Superior temporal gyrus (tissue), 1 donor: ENCODE measurements around the gene RAB18.
"Not testable (repeated sequence)": the region's sequence is repeated elsewhere in the genome, so short reads cannot be mapped to it uniquely, and the experiment has no call there.

Experiments
- DNase-seq: peaks from one replicate; pipeline ENCODE4 v3.0.0-alpha.2; 2016; ENCODE audit errors: extremely low spot score

The RAB18 gene

GRCh38 chr10:27504808-27505460 lies 830 bp downstream of the RAB18 start:
- DNase-seq: no peak

- not testable (repeated sequence) for DNase-seq
These were observed 1.4 kb downstream of the RAB18 start for GRCh38 chr10:27505537-27505936.

- no peak for DNase-seq
These were observed 2.2 kb downstream of the RAB18 start for GRCh38 chr10:27506280-27506679.

GRCh38 chr10:27512548-27512947 lies 8.4 kb downstream of the RAB18 start:
- DNase-seq: no peak

- no peak for DNase-seq
These were observed 9.5 kb downstream of the RAB18 start for GRCh38 chr10:27513451-27514191.

DNA sequence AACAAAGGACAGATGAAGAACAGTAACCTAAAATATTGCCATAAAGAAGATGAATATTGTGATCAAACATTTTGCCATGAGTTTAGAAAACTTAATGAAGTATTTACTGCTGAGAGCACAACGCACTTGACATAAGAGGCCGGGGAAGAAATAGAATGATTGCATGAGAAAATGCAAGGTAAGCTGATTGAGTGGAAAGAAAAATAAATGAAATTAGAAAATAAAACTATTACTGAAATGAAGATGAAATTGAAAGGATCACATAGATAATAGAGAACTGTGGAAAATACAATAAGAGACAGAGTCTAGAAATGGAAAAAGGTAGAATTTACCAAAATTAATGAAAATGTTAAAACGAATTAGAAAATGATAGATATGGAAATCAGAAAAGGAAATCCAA lies 10.1 kb downstream of the RAB18 start:
- no peak for DNase-seq

- DNase-seq: no peak
These were observed 14.2 kb downstream of the RAB18 start for GRCh38 chr10:27518261-27518660.

GRCh38 chr10:27525819-27526218 lies 21.7 kb downstream of the RAB18 start:
- DNase-seq: no peak

GRCh38 chr10:27526242-27526641 lies 22.1 kb downstream of the RAB18 start:
- DNase-seq: no peak

DNA sequence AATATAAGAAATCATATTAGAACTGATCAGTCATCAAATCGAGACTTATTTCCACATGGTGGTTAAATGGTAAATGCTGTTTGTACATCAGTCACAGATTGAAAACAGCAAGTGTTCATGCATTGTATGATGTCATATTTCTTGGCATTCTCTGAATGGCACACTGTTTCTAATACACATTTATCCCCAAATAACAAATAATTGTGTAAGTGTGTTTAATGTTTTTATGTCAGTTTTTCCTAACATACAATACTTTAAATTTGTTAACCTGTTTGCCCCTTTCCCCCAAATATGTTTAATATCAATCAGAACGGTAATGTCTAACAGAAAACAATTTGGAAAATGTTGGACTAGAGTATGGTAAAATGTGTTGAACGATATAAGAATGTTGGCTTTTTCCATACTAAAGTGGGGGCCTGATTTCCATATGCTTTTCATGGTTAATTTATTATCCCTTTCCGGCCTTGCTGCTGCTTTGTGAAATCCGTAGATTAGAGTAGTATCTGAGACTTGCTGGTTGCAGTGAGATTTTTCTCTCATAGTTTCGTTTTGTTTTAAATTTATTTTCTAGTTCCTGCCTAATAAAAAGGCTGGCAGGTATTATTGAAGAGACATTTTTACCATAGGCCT lies 23.7 kb downstream of the RAB18 start:
- DNase-seq: no peak

DNA sequence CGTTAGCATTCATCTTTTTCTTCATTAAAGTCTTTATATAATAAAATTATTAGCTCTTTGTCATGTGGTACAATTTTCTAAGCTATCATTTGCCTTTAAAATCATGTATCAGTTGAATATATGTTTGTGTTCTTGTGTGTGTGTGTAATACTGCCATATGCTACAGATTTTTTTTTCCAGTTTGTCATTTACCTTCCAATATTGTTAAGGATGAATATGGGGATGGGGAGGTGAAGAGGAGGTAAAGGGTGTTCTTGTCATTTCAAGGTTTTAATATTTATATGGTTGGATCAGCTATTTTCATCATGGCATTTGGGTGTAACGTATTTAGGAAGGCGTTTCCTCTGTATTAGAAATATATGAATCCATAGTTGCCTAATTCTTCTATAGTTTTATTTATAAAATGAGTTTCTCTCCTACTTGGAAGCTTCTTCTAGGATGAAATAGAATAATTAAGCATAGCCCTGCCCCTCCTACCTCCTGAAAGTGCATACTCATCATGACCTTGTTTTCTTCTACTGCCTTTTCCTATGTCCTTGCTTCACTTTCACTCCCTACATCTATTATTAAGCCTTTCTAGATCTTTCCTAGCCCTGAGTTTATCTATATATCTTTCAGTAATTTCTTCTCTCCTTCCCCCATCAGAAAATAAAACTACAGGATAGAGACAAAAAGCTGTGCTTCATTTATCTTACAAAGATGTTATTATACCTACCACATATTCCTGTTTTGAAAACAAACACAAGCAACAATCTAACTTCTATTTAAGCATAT lies 25.1 kb downstream of the RAB18 start:
- no peak for DNase-seq

DNA sequence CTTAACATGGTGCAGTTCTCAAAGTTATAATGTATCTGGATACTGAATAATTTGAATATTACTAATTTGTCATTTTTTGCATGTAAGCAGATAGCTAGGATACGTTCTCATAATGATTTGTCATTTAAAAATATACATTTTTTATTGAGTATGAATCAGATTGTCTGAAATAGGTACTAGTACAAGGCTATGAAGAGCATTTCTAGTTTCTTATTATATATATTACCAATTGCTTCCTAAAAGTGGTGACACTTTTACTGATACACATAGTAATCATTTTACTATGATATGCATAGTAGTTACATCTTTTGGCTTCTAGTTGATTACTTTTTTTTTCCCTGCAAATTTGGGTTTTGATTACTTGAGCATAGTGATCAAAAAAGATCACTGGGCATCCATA lies 26.4 kb downstream of the RAB18 start:
- DNase-seq: no peak

- no peak for DNase-seq
These were observed 27.3 kb downstream of the RAB18 start for GRCh38 chr10:27531336-27531847.

- DNase-seq: no peak
These were observed 30.1 kb downstream of the RAB18 start for GRCh38 chr10:27534161-27534700.

GRCh38 chr10:27535317-27535716 lies 31.2 kb downstream of the RAB18 start:
- DNase-seq: no peak

DNA sequence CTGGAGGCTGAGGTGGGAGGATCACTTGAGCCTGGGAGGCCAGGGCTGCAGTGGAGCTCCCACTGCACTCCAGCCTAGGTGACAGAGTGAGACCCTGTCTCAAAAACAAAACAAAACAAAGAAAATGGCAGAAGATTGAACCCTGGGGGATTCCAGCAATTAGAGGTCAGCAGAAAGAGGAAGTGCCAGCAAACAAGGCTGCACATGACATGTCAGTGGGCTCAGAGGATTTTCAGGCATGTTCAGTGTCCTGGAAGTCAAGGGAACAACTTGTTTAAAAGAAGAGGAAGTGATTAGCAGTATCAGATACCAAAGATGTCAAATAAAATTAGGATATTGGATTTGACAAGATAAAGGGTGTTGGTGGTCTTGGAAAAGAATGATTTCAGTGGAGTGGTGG lies 32.3 kb downstream of the RAB18 start:
- DNase-seq: no peak

DNA sequence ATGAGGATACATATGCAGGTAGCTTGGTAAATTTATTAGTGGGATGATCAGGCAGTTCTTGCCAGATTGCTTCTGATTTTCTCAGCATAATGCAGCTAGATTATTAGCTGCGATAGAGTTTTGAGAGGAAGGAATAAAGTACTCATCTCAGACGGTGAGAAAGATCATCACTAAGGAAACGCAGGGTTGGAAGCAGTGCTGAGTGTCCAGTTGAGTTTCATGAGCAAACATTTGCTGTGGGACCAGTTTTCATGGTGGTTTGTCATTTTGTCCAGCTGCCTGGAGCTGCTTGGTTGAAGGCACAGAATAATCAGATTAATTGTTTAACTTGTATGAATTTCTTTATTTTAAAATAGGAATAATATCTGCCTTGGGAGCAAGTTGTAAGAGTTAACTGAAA lies 33.1 kb downstream of the RAB18 start:
- no peak for DNase-seq

GRCh38 chr10:27537787-27538186 lies 33.7 kb downstream of the RAB18 start:
- no peak for DNase-seq

DNA sequence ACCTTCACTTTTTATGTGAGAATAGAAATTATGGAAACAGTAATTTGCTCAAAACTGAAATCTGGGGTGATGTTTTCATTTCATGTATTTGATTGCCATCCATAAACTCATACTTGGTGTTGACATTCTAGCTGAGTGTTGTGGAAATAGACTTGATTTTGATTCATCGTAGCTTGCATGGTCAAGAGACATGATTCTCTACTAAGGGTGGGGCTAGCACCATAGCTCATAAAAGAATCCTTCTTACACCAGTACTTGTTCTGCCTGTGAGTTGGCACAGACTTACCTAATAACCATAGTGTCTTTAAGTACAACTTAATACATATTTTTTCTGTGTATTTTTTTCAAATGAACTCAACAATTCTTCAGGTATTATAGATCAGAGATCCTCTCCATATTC lies 36.6 kb downstream of the RAB18 start:
- DNase-seq: no peak

DNA sequence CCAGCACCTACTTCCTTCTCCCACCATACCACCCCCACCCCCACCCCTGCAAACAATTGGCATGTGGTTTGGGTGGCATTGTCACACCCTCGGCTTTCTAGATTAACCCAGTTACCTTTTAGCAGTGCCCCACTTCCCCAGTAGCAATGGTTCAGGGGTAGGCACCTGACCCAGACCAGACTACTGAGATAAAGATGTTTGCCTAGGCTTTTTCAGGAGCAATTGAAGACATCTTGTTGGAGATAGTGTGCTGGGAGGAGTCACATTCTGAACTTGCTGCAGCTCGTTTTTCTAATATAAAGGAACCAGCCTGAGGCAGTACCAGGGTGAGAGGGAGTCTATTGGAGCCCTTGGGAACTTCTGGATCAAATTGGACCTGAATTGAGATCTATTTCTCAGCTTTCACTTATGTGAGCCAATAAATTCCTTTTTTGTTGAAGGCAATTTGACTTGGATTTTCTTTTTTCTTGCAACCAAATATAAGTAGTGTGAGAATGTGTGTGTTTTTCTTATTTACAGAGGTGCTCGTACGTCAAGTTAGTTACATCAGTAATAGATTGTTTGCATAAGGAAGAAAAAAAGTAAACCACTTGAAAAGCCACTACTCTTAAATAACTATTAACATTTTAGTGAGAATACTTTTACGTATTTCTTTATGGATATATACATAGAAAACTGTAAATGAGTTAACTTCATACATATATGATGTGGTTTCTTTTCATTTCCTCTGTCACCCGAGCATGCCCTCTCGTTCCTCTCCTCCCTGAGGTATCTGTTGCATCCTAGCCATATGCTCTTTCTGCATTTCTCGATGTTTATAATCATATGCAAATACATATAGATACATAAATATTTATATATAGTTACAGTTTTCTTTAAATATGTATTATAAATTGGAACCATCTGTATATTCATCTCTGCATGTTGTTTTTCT lies 38.0 kb downstream of the RAB18 start:
- no peak for DNase-seq

DNA sequence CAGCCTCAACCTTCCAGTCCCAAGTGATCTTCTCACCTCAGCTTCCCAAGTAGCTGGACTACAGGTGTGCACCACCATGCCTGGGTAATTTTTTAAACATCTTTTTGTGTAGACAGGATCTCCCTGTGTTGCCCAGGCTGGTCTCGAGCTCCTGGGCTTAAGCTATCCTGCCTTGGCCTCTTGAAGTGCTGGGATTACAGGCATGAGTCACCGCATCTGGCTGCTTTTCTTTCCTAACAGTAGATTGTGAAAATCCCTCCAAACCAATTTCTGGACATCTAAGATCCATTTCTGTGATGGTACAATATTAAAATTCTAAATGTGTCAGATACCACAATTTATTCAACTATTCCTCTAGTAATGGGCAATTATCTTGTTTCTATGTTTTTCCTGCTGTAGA lies 38.7 kb downstream of the RAB18 start:
- no peak for DNase-seq
